Measurements from ENCODE around the gene DCUN1D2. TPM values are rescaled to one million over a fixed set of nuclear protein-coding genes. Genes with fewer than 3 reads are reported as not detected.

DCUN1D2 gene
- total RNA-seq, 4 donors from 2014 or later = 8.7 to 51.7 (median 18.3) TPM

DNA sequence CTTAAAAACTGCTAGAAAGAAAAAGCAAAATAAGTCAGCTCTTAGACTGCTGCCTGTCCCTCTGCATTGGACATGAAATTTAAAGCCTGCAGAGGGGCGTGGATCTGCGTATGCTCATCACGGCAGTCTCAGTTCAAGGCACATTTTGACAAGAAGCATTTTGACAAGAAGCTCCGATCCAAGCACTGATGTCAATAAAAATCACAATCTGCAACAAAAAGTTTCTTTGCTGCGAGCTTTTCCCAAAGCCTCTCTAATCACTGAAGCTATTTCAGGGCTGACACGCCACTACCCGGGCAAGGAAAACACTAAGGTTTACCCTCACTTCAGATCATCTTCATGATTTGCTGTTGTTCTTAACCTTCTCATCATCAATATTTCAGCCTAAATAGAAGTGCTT lies 7.4 kb downstream of the DCUN1D2 start:
- TF ChIP-seq CTCF (IDR thresholded peaks at IDR 0.05) (no peak), EP300 (IDR thresholded peaks at IDR 0.05) (no peak), POLR2AphosphoS5 (IDR thresholded peaks at IDR 0.05) (no peak), POLR2A (IDR thresholded peaks at IDR 0.05) (no peak)

DNA sequence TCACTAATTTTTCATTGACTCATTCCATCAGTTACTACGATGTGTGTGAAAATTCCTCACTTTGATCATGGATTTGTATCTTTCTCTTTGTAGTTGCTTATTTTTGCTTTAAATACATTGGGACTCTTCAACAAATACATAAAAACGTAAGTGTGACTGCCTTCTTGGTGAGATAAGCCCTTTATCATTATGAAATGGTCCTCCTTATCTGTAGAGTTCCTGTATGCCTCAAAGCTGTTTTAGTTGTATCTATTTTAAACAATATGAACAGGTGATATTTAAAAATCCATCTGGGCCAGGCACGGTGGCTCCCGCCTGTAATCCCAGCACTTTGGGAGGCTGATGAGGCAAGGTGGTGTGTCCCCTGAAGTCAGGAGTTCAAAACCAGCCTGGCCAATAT lies 11.3 kb downstream of the DCUN1D2 start:
- no peak overlapping the region for H3K27ac ChIP-seq
- no peak for DNase-seq (ENCODE audit: low spot score in 2 of 2)

More for the DNA sequence above, 7.4 kb downstream of the DCUN1D2 start:
- no peak for DNase-seq (ENCODE audit: low spot score in 2 of 2)
- 92% methylated on average over 7 of the region's 7 CpGs for WGBS
- Histone ChIP-seq H3K27ac (no peak overlapping the region), H3K9me3 (no peaks in the 10 kb centered on the region), H3K4me1 (peaks cover 9% of the 10 kb centered on the region), H3K4me3 (no peak overlapping the region), H3K27me3 (no peaks in the 10 kb centered on the region), H3K36me3 (peaks cover 19% of the 10 kb centered on the region)

DNA sequence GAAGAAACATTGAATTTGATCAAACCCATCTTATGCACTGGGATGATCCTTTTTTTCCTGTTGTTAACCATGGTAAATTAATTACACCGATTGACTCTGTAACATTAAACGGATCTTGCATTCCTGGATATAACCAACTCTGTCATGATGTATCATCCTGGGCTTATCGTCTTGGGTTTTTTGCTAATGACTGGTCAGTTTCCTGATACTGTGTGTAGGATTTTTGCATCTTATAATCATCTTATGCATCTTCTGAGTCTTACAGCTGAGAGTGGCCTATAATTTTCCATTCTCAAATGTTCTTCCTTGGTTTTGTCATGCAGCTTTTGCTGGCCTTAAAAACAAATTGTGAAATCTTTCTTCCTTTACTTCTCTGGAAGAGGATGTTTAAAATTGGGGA lies 12.8 kb downstream of the DCUN1D2 start:
- TF ChIP-seq POLR2AphosphoS5 (IDR thresholded peaks at IDR 0.05) (no peak), CTCF (IDR thresholded peaks at IDR 0.05) (no peak), EP300 (IDR thresholded peaks at IDR 0.05) (no peak), POLR2A (IDR thresholded peaks at IDR 0.05) (no peak)

More for the DNA sequence above, 11.3 kb downstream of the DCUN1D2 start:
- no peak overlapping the region for H3K4me3 ChIP-seq
- no peaks in the 10 kb centered on the region for H3K9me3 ChIP-seq
- no peaks in the 10 kb centered on the region for H3K27me3 ChIP-seq
- peaks cover 41% of the 10 kb centered on the region for H3K36me3 ChIP-seq
- no peak for TF ChIP-seq EP300 (IDR thresholded peaks at IDR 0.05)
- no peak for TF ChIP-seq POLR2AphosphoS5 (IDR thresholded peaks at IDR 0.05)
- no peak for TF ChIP-seq CTCF (IDR thresholded peaks at IDR 0.05)
- no peak for TF ChIP-seq POLR2A (IDR thresholded peaks at IDR 0.05)
- no peaks in the 10 kb centered on the region for H3K4me1 ChIP-seq
- 80% methylated on average over 4 of the region's 4 CpGs for WGBS

GRCh38 chr13:113476811-113477210 lies 13.7 kb downstream of the DCUN1D2 start:
- no peak for TF ChIP-seq POLR2AphosphoS5 (IDR thresholded peaks at IDR 0.05)
- TF ChIP-seq POLR2A (IDR thresholded peaks at IDR 0.05) = no peak
- TF ChIP-seq CTCF (IDR thresholded peaks at IDR 0.05) = no peak
- TF ChIP-seq EP300 (IDR thresholded peaks at IDR 0.05) = no peak
- DNase-seq (ENCODE audit: low spot score in 2 of 2) = no peak
- H3K36me3 ChIP-seq = peaks cover 43% of the 10 kb centered on the region
- no peaks in the 10 kb centered on the region for H3K9me3 ChIP-seq
- 95% methylated on average over 7 of the region's 7 CpGs for WGBS
- H3K4me3 ChIP-seq = no peak overlapping the region
- no peaks in the 10 kb centered on the region for H3K4me1 ChIP-seq
- H3K27me3 ChIP-seq = no peaks in the 10 kb centered on the region
- H3K27ac ChIP-seq = no peak overlapping the region

More for the DNA sequence above, 12.8 kb downstream of the DCUN1D2 start:
- no peak overlapping the region for H3K4me3 ChIP-seq
- no peaks in the 10 kb centered on the region for H3K4me1 ChIP-seq
- H3K36me3 ChIP-seq = peaks cover 34% of the 10 kb centered on the region
- 98% methylated on average over 3 of the region's 3 CpGs for WGBS
- H3K27ac ChIP-seq = no peak overlapping the region
- no peak for DNase-seq (ENCODE audit: low spot score in 2 of 2)
- H3K27me3 ChIP-seq = no peaks in the 10 kb centered on the region
- no peaks in the 10 kb centered on the region for H3K9me3 ChIP-seq

DNA sequence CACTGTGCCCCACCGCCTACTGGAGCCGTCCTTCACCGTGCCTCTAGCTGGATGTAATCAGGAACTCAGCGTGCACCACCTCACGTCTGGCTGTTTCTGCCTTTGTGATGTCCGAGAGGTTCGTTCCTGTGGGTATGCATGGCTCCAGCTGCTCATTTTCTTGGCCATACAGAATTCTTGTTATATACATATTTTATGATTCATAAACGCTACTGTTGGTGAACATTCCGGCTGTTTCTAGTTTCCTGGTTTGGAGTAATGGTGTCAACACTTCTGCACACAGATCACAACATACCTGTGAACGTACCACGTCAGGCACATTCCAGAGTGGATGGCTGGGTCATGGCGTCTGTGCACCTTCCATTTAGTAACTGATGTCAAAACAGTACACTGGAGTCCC lies 14.6 kb downstream of the DCUN1D2 start:
- Histone ChIP-seq H3K4me1 (no peaks in the 10 kb centered on the region), H3K27me3 (no peaks in the 10 kb centered on the region), H3K4me3 (no peak overlapping the region), H3K27ac (no peak overlapping the region), H3K9me3 (no peaks in the 10 kb centered on the region), H3K36me3 (peaks cover 47% of the 10 kb centered on the region)
- WGBS = 93% methylated on average over 12 of the region's 12 CpGs
- no peak for DNase-seq (ENCODE audit: low spot score in 2 of 2)
- TF ChIP-seq CTCF (IDR thresholded peaks at IDR 0.05) (no peak), EP300 (IDR thresholded peaks at IDR 0.05) (no peak), POLR2AphosphoS5 (IDR thresholded peaks at IDR 0.05) (no peak), POLR2A (IDR thresholded peaks at IDR 0.05) (no peak)
